ENCODE data around the gene STX18.
"Not testable (repeated sequence)": the region's sequence is repeated elsewhere in the genome, so short reads cannot be mapped to it uniquely, and the experiment has no call there.

The STX18 gene

DNA sequence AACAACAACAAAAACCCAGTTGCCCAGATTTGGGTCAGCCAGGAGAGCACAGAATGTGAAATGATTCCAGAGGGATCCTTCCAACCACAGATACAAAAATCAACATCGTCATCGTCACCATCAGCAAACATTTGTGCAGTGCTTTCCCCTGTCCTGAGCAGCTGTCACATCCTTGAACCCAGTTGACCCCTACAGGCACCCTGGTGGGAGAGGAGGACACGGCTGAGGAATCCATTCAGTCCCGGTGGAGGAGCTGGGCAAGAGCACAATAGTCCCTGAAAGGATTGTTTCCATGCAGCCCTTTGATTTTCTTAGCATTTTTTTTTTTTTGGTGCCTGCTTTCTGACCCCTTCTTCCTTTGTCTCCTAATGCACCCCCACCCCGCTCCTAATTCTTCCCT lies 37.1 kb upstream of the STX18 start:
- FAIRE-seq, result no peak
- DNase-seq (ENCODE audit: insufficient read length, low spot score), result no peak
- TF ChIP-seq, protein P1, sequence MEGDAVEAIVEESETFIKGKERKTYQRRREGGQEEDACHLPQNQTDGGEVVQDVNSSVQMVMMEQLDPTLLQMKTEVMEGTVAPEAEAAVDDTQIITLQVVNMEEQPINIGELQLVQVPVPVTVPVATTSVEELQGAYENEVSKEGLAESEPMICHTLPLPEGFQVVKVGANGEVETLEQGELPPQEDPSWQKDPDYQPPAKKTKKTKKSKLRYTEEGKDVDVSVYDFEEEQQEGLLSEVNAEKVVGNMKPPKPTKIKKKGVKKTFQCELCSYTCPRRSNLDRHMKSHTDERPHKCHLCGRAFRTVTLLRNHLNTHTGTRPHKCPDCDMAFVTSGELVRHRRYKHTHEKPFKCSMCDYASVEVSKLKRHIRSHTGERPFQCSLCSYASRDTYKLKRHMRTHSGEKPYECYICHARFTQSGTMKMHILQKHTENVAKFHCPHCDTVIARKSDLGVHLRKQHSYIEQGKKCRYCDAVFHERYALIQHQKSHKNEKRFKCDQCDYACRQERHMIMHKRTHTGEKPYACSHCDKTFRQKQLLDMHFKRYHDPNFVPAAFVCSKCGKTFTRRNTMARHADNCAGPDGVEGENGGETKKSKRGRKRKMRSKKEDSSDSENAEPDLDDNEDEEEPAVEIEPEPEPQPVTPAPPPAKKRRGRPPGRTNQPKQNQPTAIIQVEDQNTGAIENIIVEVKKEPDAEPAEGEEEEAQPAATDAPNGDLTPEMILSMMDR (IDR thresholded peaks at IDR 0.05; ENCODE audit: insufficient read depth, missing control alignments), result no peak

DNA sequence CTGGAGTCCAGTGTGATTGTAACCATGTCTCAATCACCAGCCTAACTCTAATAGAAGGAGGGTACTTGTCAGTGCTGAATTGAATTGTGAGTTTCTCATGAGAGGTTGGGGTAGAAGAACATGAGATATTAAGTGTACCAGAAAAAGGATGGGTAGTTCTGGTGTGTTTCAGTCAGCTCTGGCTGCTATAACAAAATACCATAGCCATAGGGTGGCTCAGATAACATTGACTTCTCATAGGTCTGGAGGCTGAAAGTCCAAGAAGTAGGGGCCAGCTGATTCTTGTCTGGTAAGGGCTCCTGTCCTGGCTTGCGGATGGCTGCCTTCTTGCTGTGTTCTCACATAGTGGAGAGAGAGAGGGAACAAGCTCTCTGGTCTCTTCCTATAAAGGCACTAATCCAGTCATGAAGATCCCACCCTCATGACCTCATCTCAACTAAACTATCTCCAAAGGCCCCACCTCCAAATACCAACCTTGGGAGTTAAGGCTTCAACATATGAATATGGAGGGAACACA lies 35.6 kb upstream of the STX18 start:
- DNase-seq (ENCODE audit: insufficient read length, low spot score) (no peak), FAIRE-seq (no peak)
- TF ChIP-seq, protein P1 (IDR thresholded peaks at IDR 0.05; ENCODE audit: insufficient read depth, missing control alignments), result no peak

DNA sequence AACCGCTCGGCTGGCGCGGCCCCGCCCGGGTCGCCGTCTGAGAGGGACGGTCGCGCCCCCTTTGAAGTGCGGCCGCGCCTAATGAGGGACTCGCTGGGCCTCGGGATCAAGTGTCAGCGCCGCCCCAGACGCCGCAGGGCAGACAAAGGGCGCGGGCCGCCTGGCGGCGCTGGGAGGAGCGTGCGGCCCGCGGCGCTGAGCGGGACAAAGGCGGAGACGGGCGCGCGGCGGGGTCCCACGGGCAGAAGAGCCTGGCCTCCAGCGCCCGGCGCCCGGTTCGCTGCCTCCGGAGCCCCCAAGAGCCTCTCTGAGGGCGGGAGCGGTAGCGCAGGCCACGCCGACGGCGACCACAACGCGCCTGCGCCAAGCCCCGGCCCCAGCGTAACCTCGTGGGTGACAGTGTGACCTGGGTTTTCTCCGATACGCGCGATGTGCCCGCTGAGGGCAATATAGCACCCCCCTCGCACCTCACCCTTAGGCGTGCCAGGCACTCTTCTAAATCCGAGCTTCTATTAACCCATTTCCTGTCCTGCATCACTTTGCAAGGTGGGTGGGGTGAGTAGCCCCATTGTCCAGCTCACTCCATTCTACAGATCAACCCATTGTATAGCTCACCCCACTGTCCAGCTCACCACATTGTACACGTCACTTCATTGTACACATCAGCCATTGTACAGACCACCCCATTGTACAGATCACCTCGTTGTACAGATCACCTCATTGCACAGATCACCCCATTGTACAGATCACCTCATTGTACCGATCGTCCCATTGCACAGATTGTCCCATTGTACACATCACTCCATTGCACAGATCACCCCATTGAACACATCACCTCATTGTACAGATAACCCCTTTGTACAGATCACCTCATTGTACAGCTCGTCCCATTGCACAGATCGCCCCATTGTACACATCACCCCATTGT lies 33.7 kb upstream of the STX18 start:
- DNase-seq (ENCODE audit: insufficient read length, low spot score) (no peak), FAIRE-seq (no peak)
- TF ChIP-seq, protein P1 (IDR thresholded peaks at IDR 0.05; ENCODE audit: insufficient read depth, missing control alignments), result no peak

DNA sequence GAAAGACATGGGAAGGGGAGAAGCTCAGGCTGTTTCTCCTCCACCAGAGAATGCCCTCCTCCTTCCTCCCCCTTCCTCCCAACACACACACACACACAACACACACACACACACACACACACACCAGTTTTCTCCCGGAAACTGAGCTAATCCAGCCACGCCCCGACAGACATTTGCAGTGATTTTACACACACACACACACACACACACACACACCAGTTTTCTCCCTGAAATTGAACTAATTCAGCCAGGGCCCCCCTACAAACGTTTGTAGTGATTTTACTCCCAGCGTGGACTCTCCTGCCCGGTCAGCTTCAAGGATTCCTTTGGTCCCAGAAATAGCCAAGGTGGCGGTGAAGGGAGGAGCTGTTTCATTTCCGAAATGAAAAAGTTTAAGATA lies 32.9 kb upstream of the STX18 start:
- TF ChIP-seq, protein P1 (IDR thresholded peaks at IDR 0.05; ENCODE audit: insufficient read depth, missing control alignments), result no peak
- DNase-seq (ENCODE audit: insufficient read length, low spot score) (no peak), FAIRE-seq (no peak)

DNA sequence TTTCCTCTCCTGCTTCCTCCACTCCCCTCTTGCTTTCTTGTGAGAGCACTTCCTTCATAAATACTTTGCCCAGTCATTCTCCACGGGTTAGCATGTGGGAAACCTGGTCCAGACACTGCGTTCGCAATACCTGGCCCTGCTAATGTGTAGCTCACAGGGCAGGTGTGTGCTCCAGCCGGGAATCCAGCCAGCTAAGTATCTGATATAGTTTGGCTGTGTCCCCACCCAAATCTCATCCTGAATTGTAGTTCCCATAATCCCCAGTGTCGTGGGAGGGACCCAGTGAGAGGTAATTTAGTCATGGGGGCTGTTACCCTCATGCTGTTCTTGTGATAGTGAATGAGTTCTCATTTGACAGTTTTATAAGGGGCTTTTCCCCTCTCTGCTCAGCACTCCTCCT lies 32.2 kb upstream of the STX18 start:
- DNase-seq (ENCODE audit: insufficient read length, low spot score) (no peak), FAIRE-seq (no peak)
- TF ChIP-seq, protein P1 (IDR thresholded peaks at IDR 0.05; ENCODE audit: insufficient read depth, missing control alignments), result no peak

DNA sequence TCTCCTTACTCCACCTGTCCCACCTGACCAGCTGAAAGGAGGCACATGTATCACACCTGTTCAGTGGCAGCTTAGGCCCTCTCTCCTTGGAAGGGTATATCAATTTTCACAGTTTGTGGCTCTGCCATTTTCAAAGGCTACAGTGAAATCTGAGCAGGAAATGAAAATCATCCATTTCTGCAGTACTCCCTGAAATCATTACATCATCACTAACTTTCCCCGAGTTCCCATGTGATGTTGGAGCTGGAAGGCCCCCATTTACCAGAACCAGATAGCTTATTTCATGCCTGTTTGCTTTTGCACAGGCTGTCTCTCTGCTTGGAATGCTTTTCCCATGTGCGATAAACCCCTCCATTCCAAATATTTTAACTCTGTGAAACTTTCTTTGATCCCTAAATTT lies 31.0 kb upstream of the STX18 start:
- DNase-seq (ENCODE audit: insufficient read length, low spot score) (no peak), FAIRE-seq (no peak)
- TF ChIP-seq, protein P1 (IDR thresholded peaks at IDR 0.05; ENCODE audit: insufficient read depth, missing control alignments), result no peak

DNA sequence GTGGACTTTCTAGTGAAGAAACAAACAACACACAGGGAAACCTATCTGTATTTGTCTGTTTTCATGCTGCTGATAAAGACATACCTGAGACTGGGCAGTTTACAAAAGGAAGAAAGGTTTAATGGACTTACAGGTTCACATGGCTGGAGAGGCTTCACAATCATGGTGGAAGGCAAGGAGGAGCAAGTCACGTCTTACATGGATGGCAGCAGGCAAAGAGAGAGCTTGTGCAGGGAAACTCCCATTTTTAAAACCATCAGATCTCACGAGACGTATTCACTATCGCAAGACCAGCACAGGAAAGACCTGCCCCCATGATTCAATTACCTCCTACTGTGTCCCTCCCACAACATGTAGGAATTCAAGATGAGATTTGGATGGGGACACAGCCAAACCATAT lies 28.0 kb upstream of the STX18 start:
- not testable (repeated sequence) for FAIRE-seq; DNase-seq (ENCODE audit: insufficient read length, low spot score)

All from D721Med (cell line).